Breast epithelium (tissue), 4 donors: ENCODE data around the gene IGDCC3. TPM values are rescaled to one million over a fixed set of nuclear protein-coding genes. Genes with fewer than 3 reads are reported as not detected.

Source experiments
- DNase-seq, 2 donors: peaks; one replicate each; pipeline ENCODE4 v3.0.0-alpha.2; 2019; ENCODE audit warnings: low spot score in 2 of 2
- H3K27ac ChIP-seq, 2 donors: fragments of 200-600 bp; sonication (generic) in 1 of 2; one replicate each; pipeline ENCODE4 v1.5.1; 2016 to 2019; ENCODE audit warnings: mild to moderate bottlenecking in 1 of 2
- H3K27me3 ChIP-seq, 2 donors: fragments of 200-600 bp; sonication (generic) in 1 of 2; one replicate each; pipeline versions ENCODE4 v1.5.1 to v1.6.0; 2017 to 2019; ENCODE audit warnings: control low read depth in 1 of 2, mild to moderate bottlenecking in 1 of 2
- H3K36me3 ChIP-seq: fragments of 200-600 bp; one replicate; pipeline ENCODE4 v1.5.1; 2019
- H3K4me1 ChIP-seq, 2 donors: fragments of 200-600 bp; sonication (generic); one replicate each; pipeline ENCODE4 v1.5.1; 2016 to 2019; ENCODE audit warnings: control low read depth in 1 of 2
- H3K4me3 ChIP-seq, 3 donors: fragments of 200-600 bp; sonication (generic); 1 replicate in 2 of 3; 2 replicates in 1 of 3; pipeline ENCODE4 v1.5.1; 2016 to 2019; ENCODE audit warnings: mild to moderate bottlenecking in 3 of 3, moderate library complexity in 2 of 3
- H3K9me3 ChIP-seq, 2 donors: fragments of 200-600 bp; sonication (generic) in 1 of 2; one replicate each; pipeline ENCODE4 v1.5.1; 2016 to 2019; ENCODE audit warnings: control low read depth in 1 of 2
- POLR2A ChIP-seq: fragments of 450-650 bp; IDR thresholded peaks from one replicate; pipeline ENCODE4 v1.6.1; 2016; ENCODE audit warnings: antibody characterized with exemption, mild to moderate bottlenecking, moderate library complexity
- POLR2AphosphoS5 ChIP-seq, 3 donors: sonication (generic); formaldehyde crosslinking; IDR thresholded peaks; one replicate each; pipeline ENCODE4 v1.6.1; 2017; ENCODE audit warnings: antibody characterized with exemption in 3 of 3
- intact Hi-C: fragments of 100-400 bp; cut with DNase I; formaldehyde crosslinking; loops from one replicate; pipeline ENCODE4 v1.15.1; 2023; ENCODE audit warnings: low total_unique reads
- total RNA-seq, 3 donors: library from RNA; depleted of rRNA; stranded (reverse); fragments of >200 nt; gene quantifications; one replicate each; pipeline ENCODE4 v1.1.0, GENCODE V29; 2016
- TF ChIP-seq, protein P1 (sequence below), 3 donors: fragments of 450-650 bp; IDR thresholded peaks; one replicate each; pipeline ENCODE4 v1.5.1; 2016 to 2017; ENCODE audit warnings: antibody characterized with exemption in 3 of 3, mild to moderate bottlenecking in 3 of 3, moderate library complexity in 3 of 3

Gene IGDCC3
- total RNA-seq: 1 to 10 TPM in 1 of 3 donors, under 1 TPM in 1, not detected in 1; 0.33 to 1.8 TPM

DNA sequence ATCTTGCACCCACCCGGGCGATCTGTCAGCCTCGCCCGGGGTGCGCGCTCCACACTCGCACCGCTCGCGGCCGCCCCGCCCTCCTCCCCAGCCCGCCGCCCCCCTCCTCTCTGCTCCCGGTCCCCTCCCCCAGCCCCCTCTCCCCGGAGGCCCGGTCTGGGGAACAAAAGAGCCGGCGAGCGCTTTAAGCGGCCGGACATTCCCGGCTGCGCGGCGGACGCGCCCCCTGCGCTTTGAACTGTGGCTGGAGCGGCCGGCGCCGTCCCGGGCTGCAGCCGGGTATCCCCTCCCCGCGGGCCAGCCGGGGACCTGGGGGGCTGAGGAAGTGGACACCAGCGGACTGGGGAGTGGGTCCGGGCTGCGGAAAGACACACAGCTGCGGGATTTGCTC lies at the start of gene IGDCC3:
Gene IGDCC3 (minus strand): TSS at position 27 of the 391 bp plus-strand sequence. CDS start 214 bp downstream, outside the sequence.
- TF ChIP-seq, protein P1, sequence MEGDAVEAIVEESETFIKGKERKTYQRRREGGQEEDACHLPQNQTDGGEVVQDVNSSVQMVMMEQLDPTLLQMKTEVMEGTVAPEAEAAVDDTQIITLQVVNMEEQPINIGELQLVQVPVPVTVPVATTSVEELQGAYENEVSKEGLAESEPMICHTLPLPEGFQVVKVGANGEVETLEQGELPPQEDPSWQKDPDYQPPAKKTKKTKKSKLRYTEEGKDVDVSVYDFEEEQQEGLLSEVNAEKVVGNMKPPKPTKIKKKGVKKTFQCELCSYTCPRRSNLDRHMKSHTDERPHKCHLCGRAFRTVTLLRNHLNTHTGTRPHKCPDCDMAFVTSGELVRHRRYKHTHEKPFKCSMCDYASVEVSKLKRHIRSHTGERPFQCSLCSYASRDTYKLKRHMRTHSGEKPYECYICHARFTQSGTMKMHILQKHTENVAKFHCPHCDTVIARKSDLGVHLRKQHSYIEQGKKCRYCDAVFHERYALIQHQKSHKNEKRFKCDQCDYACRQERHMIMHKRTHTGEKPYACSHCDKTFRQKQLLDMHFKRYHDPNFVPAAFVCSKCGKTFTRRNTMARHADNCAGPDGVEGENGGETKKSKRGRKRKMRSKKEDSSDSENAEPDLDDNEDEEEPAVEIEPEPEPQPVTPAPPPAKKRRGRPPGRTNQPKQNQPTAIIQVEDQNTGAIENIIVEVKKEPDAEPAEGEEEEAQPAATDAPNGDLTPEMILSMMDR (IDR thresholded peaks at IDR 0.05): no peak
- intact Hi-C loops: loop anchor here (2.0 kb wide), 1 partner anchor 47 kb away; no protein-coding TSS in a partner anchor
- Histone ChIP-seq H3K4me1 (peaks cover 0 to 3% of the 10 kb centered on the region in 2 donors), H3K27ac (no peak within 1 kb of the TSS), H3K4me3 (peak within 1 kb of the TSS; percentile 53 to 89 (median 60)), H3K27me3 (peaks cover 0 to 22% of the 10 kb centered on the region in 2 donors), H3K9me3 (no peaks in the 10 kb centered on the region), H3K36me3 (no peaks in the 10 kb centered on the region)
- DNase-seq: no peak

DNA sequence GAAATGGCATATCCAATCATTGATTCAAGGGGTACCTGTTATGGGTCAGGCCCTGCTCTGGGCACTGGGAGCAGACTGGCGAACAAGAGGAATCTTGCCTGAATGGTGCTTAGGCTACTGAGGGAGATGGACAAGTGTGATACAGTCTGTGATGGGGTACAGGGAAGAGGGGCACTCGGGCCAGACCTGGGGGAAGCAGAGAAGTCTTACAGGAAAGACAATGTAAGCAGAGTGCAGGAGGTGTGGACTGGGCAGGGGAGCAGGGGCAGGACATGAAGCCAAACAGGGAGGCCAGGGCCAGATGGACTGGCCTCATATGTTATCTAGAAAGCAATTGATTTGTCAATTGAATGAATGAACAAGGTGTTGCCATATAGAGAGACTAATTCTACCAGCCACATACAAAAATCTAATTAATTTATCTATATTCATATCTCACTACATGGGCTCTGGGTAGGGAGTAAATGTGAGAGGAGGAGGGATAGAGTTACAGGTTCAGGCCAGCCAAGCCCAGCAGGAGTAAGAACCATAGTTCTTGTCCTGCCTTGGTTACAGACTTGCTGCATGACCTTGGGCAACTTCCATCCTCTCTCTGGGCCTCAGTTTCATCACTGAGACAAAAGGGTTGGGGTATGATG lies 48.5 kb upstream of the IGDCC3 start:
- no peak for DNase-seq
- H3K9me3 ChIP-seq: no peaks in the 10 kb centered on the region
- no peak overlapping the region for H3K4me3 ChIP-seq
- intact Hi-C loops: no loop called here
- H3K4me1 ChIP-seq: peaks cover 0 to under 1% of the 10 kb centered on the region in 2 donors
- no peak for TF ChIP-seq POLR2A
- TF ChIP-seq, protein P1 (IDR thresholded peaks at IDR 0.05): no peak
- no peak for TF ChIP-seq POLR2AphosphoS5 (IDR thresholded peaks at IDR 0.05)
- H3K27ac ChIP-seq: no peak overlapping the region
- H3K36me3 ChIP-seq: no peaks in the 10 kb centered on the region
- no peaks in the 10 kb centered on the region for H3K27me3 ChIP-seq

DNA sequence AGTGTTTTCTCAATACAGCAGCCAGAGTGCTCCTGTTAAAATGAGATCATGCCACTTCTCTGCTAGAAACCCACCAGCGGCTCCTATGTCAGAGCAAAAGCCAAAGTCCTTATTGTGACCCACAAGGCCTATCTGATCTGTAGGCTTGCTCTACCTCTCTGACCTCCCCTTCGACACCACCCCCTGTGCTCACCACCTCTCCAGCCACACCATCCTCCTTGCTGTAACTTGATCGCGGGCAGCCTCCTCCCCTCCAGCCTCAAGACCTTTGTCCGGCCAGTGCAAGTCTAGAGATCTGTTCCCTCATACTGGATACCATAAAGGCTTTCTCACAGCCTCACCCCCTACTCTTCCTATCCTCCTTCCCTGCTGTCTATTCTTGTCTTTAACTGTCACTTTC lies 46.9 kb upstream of the IGDCC3 start:
- H3K9me3 ChIP-seq: no peaks in the 10 kb centered on the region
- intact Hi-C loops: no loop called here
- H3K27ac ChIP-seq: no peak overlapping the region
- H3K36me3 ChIP-seq: no peaks in the 10 kb centered on the region
- no peak overlapping the region for H3K4me3 ChIP-seq
- H3K27me3 ChIP-seq: no peaks in the 10 kb centered on the region
- peaks cover 0 to 6% of the 10 kb centered on the region in 2 donors for H3K4me1 ChIP-seq
- no peak for TF ChIP-seq POLR2AphosphoS5 (IDR thresholded peaks at IDR 0.05)
- TF ChIP-seq, protein P1 (IDR thresholded peaks at IDR 0.05): no peak
- no peak for TF ChIP-seq POLR2A
- DNase-seq: no peak

DNA sequence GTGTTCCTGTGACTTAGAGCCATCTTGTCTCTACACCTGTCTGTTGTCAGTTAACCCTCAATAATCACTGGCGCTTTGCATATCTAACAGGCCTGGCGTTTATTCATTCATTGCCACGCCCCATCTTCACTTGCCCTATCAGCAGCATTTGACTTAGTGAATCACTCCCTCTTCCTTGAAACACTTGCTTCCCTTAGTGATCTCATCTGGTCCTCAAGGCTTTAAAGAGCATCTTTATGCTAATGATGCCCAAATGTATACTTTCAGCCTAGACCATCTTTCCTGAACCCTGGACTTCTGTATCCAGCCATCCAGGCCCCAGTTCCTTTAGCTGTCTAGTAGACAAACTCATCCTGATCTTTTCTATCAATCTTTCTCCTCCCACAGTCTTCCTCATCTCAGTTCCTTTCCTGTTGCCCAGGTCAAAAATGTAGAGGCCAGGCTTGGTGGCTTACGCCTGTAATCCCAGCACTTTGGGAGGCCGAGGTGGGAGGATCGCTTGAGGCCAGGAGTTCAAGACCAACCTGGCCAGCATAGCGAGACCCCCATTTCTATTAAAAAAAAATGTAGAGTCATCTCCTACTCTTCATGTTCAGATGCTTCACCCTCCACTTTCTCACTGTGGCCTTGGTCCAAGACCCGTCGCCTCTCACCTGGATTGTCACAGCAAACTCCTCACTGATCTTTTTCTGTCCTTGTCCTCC lies 46.3 kb upstream of the IGDCC3 start:
- no peak for DNase-seq
- TF ChIP-seq POLR2AphosphoS5 (IDR thresholded peaks at IDR 0.05): no peak
- TF ChIP-seq POLR2A: no peak
- TF ChIP-seq, protein P1 (IDR thresholded peaks at IDR 0.05): no peak
- no peaks in the 10 kb centered on the region for H3K36me3 ChIP-seq
- peaks cover 0 to 6% of the 10 kb centered on the region in 2 donors for H3K4me1 ChIP-seq
- H3K27ac ChIP-seq: no peak overlapping the region
- intact Hi-C loops: no loop called here
- H3K27me3 ChIP-seq: no peaks in the 10 kb centered on the region
- H3K9me3 ChIP-seq: no peaks in the 10 kb centered on the region
- no peak overlapping the region for H3K4me3 ChIP-seq
